ENCODE data around the gene GBP2. TPM values are rescaled to one million over a fixed set of nuclear protein-coding genes. Genes with fewer than 3 reads are reported as not detected.
A peak's percentile ranks its signal among the peaks of the same experiment; 100 is the strongest.
"Not testable (repeated sequence)": the region's sequence is repeated elsewhere in the genome, so short reads cannot be mapped to it uniquely, and the experiment has no call there.

Gene GBP2
- total RNA-seq, 4 donors from 2014 or later, result 23.6 to 97.7 (median 54.2) TPM

DNA sequence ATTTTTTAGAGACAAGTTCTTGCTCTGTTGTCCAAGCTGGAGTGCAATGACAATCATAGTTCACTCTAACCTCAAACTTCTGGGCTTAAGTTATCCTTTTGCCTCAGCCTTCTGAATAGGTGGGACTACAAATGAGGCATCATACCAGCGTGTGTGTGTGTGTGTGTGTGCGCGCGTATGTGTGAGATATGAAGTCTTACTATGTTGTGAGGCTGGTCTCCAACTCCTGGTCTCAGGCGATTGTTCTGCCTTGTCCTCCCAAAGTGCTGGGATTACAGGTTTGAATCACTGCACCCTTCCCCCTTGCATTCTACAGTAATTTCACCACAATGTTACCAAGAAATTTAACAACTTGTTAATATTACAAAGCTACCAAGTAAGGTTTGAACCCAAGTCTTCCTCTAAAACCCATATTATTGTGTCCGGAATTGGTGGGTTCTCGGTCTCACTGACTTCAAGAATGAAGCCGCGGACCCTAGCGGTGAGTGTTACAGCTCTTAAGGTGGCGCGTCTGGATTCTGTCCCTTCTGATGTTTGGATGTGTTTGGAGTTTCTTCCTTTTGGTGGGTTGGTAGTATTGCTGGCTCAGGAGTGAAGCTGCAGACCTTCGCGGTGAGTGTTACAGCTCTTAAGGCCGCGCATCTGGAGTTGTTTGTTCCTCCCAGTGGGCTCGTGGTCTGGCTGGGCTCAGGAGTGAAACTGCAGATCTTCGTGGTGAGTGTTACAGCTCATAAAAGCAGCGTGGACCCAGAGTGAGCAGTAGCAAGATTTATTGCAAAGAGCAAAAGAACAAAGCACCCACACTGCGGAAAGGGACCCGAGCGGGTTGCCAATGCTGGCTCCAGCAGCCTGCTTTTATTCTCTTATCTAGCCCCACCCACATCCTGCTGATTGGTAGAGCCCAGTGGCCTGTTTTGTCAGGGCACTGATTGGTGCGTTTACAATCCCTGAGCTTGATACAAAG is 970 bp upstream of the GBP2 start:
- intact Hi-C loops (cut with DNase I); H3K36me3 ChIP-seq; DNase-seq; H3K9me3 ChIP-seq; H3K27me3 ChIP-seq: not testable (repeated sequence)
- 72 to 79% methylated on average over 18 to 23 of the region's 23 CpGs for WGBS, 2 donors
- peak overlapping the region in 2 of 4 donors; percentile 12 to 72 for H3K4me3 ChIP-seq
- H3K4me1 ChIP-seq, result peaks cover 15 to 78% (median 27%) of the 10 kb centered on the region in 3 donors
- peak overlapping the region; percentile 70 to 94 (median 88) for H3K27ac ChIP-seq
- TF ChIP-seq POLR2A (IDR thresholded peaks at IDR 0.05), result peak in 1 of 4 donors; percentile 48

GRCh38 chr1:89125240-89125912 is 538 bp downstream of the GBP2 start:
- no peaks in the 10 kb centered on the region for H3K9me3 ChIP-seq
- peak overlapping the region; percentile 70 to 94 (median 88) for H3K27ac ChIP-seq
- H3K4me3 ChIP-seq, result peak overlapping the region; percentile 33 to 72 (median 57)
- no peak for TF ChIP-seq POLR2A (IDR thresholded peaks at IDR 0.05)
- TF ChIP-seq, protein P1, sequence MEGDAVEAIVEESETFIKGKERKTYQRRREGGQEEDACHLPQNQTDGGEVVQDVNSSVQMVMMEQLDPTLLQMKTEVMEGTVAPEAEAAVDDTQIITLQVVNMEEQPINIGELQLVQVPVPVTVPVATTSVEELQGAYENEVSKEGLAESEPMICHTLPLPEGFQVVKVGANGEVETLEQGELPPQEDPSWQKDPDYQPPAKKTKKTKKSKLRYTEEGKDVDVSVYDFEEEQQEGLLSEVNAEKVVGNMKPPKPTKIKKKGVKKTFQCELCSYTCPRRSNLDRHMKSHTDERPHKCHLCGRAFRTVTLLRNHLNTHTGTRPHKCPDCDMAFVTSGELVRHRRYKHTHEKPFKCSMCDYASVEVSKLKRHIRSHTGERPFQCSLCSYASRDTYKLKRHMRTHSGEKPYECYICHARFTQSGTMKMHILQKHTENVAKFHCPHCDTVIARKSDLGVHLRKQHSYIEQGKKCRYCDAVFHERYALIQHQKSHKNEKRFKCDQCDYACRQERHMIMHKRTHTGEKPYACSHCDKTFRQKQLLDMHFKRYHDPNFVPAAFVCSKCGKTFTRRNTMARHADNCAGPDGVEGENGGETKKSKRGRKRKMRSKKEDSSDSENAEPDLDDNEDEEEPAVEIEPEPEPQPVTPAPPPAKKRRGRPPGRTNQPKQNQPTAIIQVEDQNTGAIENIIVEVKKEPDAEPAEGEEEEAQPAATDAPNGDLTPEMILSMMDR (IDR thresholded peaks at IDR 0.05), result no peak
- peaks cover 0 to 16% (median 0%) of the 10 kb centered on the region in 3 donors for H3K36me3 ChIP-seq
- H3K27me3 ChIP-seq, result no peaks in the 10 kb centered on the region
- DNase-seq, result no peak
- 11 to 13% methylated on average over 3 of the region's 3 CpGs for WGBS, 2 donors
- H3K4me1 ChIP-seq, result peaks cover 15 to 74% (median 27%) of the 10 kb centered on the region in 3 donors
- intact Hi-C loops (cut with DNase I), result no loop called here

GRCh38 chr1:89121641-89122040 is 4.3 kb downstream of the GBP2 start:
- TF ChIP-seq, protein P1 (IDR thresholded peaks at IDR 0.05), result no peak
- no peak for TF ChIP-seq POLR2A (IDR thresholded peaks at IDR 0.05)
- no peak for DNase-seq
- intact Hi-C loops (cut with DNase I), result no loop called here

GRCh38 chr1:89114662-89115061 is 11.3 kb downstream of the GBP2 start:
- H3K27me3 ChIP-seq, result no peaks in the 10 kb centered on the region
- no peaks in the 10 kb centered on the region for H3K4me1 ChIP-seq
- 65 to 84% methylated on average over 2 of the region's 2 CpGs for WGBS, 2 donors
- no peaks in the 10 kb centered on the region for H3K9me3 ChIP-seq
- intact Hi-C loops (cut with DNase I), result no loop called here
- H3K27ac ChIP-seq, result no peak overlapping the region
- H3K36me3 ChIP-seq, result peaks cover 7 to 100% (median 23%) of the 10 kb centered on the region in 3 donors
- no peak overlapping the region for H3K4me3 ChIP-seq
- TF ChIP-seq, protein P1 (IDR thresholded peaks at IDR 0.05), result no peak
- TF ChIP-seq POLR2A (IDR thresholded peaks at IDR 0.05), result no peak
- no peak for DNase-seq

More at GRCh38 chr1:89121641-89122040, 4.3 kb downstream of the GBP2 start:
- Histone ChIP-seq H3K9me3 (no peaks in the 10 kb centered on the region), H3K27me3 (no peaks in the 10 kb centered on the region), H3K4me1 (peaks cover 8 to 42% (median 13%) of the 10 kb centered on the region in 3 donors), H3K36me3 (peaks cover 0 to 54% (median 24%) of the 10 kb centered on the region in 3 donors), H3K27ac (no peak overlapping the region), H3K4me3 (no peak overlapping the region)
- WGBS, 2 donors, result 93 to 99% methylated on average over 8 of the region's 8 CpGs

DNA sequence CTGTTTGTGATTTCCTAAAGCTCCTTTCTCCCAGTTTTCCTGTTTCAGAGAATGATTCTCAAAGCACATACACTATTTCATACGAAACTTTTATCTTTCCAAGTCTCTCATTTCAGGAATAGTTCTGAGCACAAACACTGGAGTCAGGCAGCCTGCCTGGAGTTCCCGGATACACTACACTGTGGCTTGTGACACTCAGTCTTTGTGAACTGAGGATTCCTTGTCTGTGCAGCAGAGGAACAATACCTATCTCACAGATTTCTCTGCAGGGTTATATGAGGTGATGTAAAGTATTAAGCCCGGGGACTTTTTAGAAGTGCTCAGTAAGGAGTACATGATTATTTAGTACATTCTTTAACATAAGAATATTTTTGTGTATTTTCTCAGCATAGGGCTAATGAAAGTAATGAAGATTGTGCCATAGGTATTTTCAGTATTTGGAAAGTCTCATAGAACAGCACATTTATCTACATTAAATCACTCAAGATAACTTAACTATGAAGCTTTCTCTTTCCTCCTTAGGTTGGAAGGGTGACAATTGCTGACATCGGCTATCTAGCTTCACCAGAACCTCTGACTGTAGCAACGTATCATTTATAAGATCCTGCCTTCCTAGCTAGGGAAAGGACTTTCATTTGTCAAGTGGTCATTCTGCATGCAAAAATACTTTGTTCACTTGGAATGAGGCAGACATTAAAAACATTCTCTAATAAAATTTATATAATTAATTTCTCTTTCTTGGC is 12.9 kb downstream of the GBP2 start:
- no peaks in the 10 kb centered on the region for H3K27me3 ChIP-seq
- intact Hi-C loops (cut with DNase I), result no loop called here
- no peaks in the 10 kb centered on the region for H3K4me1 ChIP-seq
- H3K9me3 ChIP-seq, result no peaks in the 10 kb centered on the region
- no peak overlapping the region for H3K4me3 ChIP-seq
- H3K27ac ChIP-seq, result no peak overlapping the region
- 77 to 78% methylated on average over 5 of the region's 5 CpGs for WGBS, 2 donors
- no peak for DNase-seq
- peaks cover 7 to 100% (median 23%) of the 10 kb centered on the region in 3 donors for H3K36me3 ChIP-seq
- TF ChIP-seq, protein P1 (IDR thresholded peaks at IDR 0.05), result no peak
- no peak for TF ChIP-seq POLR2A (IDR thresholded peaks at IDR 0.05)
